HG03025 (cell line): Measurements from ENCODE around the gene RPL22.
"Not testable (repeated sequence)": the region's sequence is repeated elsewhere in the genome, so short reads cannot be mapped to it uniquely, and the experiment has no call there.

ENCODE experiments used
- ATAC-seq: cut with Tn5 transposase; IDR thresholded peaks from one replicate; pipeline ENCODE4 v1.9.1; 2021; ENCODE audit warnings: mild to moderate bottlenecking, moderate library complexity; ENCODE audit not compliant: unreplicated experiment, low FRiP score

RPL22 gene

DNA sequence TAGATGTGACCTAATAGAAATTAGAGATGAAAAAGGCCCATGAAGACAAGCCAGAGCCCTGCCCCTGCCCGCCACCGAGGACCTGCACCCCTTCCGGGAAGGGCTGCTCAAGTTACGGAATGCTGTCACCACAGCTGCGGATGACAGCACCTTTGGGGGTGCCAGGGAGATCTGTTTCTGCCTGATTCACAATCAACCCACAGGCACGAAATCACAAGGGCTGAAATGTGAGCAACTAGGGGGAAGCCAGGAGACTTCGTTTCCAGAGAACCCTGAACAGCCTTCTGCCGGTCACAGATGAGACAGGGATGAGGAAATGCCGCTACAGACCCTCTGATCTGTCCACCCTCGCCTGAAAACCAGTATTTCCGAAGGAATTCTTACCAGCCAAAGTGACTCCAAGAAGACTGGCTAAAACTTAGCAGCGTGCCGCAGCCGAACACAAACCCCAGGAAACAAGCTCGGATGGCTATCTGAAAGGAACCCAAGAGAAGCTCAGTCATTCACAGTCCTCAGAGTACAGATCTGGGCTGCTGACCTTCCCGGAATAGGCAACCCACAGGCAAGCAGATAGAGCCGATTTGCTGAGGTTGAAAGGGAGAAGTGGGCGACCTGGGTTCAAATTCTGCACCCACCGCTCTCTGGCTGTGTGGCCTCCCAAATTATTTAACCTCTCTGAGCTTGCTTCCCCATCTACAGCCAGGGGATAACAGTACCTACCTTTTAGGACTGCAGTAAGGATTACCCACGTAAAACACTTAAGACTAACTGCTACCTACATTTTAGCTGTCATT, 35.3 kb upstream of the RPL22 start:
- no peak for ATAC-seq

DNA sequence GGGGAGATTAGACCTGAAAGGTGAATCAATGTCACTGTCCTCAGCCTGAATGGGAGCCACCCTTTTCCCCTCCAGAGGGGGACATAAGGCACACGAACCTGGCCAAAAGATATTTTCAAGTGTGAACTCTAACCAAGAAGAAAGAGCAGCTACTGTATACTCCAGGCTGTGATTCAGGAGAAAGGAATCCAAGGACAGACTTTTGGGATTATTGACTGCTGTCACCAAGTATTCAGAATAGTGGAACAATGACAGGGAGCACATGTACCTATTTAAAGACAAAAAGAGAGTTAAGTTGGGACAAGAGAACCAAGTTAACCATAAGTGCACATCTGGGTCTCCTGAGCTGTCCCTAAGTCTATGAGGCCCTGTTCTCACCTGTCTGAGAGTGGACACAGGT, 34.0 kb upstream of the RPL22 start:
- ATAC-seq: no peak

DNA sequence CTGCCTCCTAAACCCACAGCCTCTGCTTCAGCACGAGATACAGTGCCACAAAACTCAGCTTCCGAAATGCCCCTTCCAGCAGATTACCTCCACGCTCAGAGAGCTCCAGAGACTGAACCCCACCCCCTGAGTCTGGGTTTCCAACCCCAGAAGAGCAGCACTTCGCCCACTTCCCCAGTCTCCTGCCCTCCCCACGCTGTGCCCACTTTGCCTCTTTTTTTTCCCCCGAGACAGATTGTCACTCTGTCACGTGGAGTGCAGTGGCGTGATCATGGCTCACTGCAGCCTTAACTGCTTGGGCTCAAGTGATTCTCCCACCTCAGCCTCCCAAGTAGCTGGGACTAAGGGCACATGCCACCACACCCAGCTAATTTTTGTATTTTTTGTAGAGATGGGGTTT, 26.3 kb upstream of the RPL22 start:
- ATAC-seq: no peak

DNA sequence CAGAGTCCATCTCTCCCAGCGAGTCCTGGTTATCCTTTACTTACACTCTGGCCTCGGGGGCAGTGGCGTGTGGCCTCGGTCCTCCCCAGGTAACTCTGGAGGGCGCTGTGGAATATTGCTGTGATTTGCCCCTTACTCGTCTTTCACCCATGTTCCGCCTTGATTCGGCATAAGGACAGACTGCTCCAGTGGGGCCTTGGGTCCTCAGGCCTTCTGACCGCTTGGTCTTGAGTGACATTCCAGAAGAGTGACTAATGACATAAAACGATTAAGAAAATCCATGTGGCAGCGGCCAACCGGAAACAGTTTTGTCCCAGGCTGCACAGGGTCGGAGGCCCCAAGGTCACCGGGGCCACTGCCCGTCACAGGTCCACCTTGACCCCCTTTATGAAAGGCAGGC, 25.3 kb upstream of the RPL22 start:
- no peak for ATAC-seq

DNA sequence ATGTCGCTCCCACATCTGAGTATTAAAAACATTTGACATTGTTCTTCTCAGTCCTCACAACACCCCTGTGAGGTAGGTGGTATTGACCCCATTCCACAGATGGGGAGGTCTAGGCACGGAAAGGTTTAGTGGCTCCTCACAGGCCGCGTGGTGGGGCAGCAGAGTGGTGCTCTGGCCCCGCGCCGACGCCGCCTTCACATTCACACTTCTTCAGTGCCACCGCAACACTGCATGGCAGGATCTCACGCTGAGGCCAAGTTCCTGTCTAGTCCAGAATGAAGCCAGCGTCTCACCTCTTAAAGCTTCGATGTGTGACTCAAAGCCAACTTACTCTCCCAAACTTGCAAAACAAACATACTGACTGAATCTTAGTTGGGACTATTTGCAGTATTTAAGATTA, 24.2 kb upstream of the RPL22 start:
- ATAC-seq: no peak

DNA sequence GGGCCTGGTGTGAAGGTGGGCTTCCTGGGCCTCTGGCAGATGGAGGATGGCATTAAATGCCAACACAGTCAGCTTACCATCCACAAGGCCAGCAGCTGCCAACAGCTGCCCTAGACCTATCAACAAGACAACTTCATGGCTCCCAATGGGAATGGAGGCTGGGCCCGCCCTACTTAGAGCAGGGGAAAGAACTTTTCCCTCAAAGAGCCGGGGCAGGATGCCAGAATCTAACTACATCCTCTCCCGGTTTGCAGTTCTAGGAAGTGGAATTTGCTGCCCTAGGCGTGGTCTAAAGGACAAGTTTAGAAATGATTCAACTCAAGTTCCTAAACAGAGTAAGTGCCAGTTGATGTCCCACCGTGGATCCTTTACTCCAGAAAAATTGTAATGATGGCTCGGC, 23.2 kb upstream of the RPL22 start:
- no peak for ATAC-seq

DNA sequence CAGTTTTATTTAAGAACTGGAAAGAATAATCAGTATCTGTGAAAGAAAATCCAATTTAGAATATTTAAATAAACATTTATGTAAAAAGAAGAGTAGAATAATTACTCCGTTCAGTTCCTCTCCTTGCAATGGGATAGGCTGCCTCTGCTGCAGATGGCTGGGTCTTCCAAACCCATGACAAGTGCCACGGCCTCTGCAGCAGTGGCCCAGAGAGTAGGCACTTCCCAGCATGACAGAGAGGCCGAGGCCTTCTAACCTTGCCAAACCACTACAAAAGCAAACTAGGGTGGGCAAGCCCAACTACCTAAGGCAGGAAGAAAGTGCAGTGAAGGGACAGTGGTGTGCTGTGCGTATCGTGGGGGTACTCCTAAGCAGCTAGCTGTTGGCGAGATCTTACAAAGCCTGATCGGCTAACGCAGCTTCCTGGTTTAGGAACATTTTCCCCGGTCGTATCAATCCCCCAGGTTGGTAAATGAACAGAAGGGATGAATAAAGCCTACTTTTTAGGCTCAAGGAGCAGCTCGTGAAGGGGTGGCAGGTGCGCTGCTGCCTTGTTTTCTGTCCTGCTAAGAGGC, 21.9 kb upstream of the RPL22 start:
- ATAC-seq: no peak

DNA sequence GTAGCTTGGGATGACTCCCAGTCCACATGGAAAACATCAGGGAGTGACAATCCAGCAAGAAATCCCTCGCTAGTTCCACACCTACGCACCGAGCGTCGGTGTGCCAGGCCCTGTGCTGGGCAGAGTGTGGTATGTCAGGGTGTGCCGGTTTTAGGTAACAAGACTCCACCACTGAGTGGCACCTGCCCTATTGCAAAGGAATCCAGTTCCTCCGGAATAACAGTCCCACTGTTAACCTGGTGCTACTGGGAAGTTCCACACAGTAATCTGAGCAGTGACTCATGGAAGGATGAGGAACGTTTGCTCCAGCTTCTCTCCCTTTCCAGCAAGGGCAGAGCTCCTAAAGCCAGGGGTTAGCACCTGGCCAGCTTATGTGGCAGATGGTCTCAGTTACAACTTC, 20.8 kb upstream of the RPL22 start:
- no peak for ATAC-seq

DNA sequence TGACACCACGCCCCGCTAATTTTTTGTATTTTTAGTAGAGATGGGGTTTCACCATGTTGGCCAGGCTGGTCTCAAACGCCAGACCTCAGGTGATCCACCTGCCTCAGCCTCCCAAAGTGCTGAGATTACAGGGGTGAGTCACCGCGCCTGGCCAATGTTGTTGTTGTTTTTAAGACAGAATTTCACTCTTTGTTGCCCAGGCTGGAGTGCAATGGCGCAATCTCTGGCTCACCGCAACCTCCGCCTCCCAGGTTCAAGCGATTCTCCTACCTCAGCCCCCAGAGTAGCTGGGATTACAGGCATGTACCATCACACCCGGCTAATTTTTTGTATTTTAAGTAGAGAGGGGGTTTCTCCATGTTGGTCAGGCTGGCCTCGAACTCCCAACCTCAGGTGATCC, 20.2 kb upstream of the RPL22 start:
- ATAC-seq: not testable (repeated sequence)

DNA sequence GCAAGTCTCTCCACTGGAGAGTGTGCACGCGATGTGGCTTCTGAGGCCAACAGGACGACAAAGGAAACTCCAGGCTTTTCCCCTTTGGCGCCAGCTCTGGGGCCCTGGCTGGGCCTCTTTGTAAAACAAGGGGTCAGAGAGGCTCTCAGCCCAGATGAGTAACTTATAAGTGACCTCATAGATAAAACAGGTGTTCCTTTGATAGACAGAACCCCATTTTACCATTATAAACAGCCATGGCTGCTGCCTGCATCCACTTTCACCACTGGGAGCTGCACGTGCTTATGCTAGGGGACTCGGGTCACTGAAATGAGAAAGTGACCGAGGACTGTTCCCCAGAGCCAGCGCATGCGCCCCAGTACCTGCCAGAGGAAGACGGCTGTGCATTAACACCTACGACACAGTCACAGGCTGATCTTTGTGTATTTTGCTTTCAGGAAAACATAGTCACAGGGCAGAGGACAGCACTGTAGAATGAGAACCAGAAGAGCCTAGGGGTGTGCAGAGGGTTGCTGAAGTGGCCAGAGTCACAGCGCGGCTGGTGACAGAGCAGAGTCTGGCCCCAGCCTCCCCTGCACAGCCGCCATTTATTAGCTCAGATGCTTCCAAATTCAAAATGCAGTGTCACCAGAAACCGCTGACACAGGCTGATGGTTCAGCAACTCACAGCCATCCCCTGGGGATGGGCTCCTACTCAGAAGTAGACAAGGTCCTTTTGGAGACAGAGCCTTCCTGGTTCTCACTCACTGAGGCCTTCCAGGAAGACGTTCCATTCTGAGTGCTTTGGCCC, 19.2 kb upstream of the RPL22 start:
- ATAC-seq: no peak

DNA sequence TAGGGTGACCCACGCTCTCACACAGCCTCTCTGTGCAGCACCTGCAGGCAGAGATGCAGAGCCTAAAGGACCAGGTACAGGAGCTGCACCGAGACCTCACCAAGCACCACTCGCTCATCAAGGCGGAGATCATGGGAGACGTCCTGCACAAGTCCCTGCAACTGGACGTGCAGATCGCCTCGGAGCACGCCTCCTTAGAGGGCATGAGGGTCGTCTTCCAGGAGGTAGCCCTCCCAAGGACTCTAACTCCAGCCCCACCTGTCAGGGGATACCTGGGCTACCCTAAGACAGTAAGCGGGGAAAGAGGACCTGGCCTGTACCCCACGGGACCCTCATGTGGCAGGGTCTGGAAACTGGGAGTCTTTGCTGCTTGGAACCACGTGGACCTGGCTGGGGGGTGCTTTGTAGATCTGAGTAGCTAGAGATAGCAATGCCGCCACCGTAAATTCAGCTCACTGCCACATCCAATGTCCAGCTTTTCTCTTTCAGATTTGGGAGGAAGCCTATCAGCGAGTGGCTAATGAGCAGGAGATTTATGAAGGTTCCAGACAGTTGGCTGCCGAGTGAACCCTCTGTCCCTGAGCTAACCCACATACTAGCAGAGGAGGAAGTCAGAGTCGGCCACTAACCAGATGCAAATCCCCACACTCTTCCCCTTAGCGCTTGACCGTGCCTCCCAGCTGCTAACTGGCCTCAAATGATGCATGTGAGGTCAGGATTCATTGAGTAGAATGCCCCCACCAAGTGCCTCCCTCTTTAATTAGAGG, 13.0 kb upstream of the RPL22 start:
- ATAC-seq: no peak

DNA sequence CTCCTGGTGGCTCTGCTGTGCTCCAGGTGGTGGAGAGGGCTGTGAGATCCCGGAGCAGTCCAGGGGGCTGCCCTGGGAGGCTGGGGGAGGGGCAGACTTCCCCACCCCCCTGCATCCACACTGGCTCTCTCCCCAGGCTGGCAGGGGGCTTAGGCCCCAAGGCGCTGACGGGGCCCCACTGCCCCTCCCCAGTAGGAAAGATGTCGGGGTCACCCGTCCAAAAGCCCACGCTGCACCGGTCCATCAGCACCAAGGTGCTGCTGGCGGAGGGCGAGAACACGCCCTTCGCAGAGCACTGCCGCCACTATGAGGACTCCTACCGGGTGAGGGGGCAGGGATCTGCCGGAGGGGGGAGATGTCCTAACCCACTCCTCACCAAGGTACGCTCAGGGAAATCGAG, 12.3 kb upstream of the RPL22 start:
- no peak for ATAC-seq

DNA sequence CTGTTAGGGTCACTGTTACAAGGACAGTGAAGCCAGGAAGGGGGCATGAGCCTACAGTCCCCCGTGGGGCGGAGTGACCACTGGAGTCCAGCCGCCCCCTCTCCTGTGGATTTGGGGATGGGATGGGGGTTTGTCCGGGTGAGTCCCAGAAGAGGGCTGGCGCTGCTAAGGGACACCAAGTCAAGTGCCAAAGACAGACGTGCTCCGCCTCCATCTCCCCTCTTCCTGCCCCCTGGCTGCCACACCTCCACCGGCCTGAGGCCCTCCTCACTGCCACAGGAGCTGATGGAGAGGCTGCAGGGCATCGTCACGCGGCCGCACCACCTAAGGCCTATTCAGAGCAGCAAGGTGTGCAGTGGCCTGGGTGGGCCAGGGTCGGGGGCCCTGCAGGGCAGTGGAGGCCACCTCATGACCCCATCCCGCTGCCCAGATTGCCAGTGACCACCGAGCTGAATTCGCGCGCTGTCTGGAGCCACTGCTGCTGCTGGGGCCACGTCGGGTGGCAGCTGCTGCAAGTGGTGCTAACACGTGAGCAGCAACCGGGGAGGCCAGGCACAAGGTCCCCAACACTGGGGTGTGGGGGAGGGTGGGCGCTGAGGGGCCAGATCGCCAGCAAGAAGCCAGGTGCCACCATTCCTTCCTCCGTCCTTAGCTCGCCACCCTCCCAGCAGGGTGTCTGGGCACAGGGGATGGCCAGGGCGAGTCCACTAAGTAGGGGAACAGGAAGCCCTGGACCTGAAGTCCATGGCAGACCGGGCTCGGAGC, 11.4 kb upstream of the RPL22 start:
- ATAC-seq: no peak

DNA sequence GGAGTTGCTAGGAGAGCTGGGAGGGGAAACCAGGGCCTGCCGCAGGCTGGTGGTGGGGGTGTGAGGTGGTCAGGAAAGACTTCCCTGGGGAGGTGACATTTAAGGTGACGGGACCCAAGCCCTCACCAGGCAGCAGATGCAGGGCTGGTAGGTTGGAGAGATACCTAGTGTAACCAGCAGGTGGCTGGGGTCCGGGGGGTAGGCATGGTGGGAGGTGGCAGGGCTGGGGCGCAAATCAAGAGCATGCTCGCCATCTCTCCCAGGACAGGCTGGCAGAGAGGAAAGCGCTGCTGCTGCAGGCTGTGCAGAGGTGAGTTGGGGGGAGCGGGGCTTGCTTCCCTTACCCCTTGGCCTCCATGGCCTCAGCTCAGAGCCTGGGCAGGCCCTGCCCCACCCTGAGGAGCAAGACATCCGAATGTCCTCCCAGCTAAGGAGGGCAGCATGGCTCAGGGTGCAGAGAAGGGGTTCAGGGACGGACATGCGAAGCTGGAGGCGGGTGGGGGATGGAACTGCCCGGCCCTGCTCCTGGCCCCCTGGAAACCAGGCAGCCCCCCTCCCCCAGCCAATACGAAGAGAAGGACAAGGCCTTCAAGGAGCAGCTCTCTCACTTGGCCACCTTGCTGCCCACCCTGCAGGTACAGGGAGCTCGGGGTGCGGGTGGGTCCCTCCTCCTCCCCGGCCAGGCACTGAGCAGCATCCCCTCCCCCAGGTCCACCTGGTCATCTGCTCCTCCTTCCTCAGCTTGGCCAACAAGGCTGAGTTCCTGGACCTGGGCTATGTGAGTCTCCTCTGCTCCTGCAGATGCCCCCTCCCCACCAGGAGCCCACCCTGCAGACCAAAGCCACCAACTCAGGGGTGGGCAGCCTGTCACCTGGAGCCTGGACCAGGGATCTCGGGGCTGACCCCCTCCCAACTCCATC, 10.5 kb upstream of the RPL22 start:
- no peak for ATAC-seq

DNA sequence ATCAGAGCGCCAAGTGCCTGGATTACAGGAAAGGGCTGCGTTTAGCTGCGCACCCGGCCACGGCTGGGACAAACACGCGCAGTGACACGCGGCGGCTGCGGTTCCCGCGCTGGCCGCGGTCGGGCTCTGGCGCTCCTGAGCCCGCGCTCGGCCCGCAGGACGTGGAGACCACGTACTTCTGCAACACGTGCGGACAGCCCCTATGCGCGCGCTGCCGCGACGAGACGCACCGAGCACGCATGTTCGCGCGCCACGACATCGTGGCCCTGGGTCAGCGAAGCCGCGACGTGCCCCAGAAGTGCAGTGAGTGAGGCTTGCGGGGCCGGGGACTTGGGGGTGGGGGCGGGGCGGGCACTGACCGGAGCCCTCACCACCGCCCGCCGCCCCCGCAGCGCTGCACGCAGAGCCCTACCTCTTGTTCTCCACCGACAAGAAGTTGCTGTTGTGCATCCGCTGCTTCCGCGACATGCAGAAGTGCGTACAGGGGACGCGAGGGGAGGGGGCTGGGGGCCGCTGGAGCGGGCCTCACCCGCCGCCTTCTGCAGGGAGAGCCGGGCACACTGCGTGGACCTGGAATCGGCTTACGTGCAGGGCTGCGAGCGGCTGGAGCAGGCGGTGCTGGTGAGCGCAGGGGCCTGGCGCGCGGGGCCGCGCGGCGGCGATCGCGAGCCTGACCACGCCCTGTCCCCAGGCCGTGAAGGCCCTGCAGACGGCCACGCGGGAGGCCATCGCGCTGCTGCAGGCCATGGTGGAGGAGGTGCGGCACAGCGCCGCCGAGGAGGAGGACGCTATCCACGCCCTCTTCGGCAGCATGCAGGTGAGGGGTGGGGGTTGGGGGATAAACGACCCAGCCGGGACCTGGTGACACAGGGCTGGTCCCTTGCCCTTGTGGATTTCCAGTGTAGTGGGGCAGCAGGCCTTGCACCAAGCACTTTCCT, 9.6 kb upstream of the RPL22 start:
- no peak for ATAC-seq

DNA sequence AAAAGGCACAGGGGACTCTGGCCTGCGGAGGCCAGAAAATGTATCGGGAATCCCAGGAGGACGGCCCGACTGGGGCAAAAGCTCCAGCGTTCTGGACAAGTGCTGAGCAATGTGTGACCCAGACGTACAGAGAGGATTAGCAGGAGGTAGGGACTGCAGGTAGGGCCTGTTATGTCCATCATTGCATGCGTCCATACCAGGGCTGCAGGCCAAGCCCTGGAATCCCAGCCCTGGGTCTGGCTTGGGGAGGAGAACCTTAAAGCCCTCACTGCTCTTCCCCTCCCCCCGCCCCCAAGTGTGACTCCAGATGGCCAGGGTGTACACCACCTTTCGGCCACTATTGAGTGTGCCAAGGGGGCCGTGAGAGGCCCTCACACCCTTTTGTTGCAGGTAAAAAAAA, 8.5 kb upstream of the RPL22 start:
- no peak for ATAC-seq

DNA sequence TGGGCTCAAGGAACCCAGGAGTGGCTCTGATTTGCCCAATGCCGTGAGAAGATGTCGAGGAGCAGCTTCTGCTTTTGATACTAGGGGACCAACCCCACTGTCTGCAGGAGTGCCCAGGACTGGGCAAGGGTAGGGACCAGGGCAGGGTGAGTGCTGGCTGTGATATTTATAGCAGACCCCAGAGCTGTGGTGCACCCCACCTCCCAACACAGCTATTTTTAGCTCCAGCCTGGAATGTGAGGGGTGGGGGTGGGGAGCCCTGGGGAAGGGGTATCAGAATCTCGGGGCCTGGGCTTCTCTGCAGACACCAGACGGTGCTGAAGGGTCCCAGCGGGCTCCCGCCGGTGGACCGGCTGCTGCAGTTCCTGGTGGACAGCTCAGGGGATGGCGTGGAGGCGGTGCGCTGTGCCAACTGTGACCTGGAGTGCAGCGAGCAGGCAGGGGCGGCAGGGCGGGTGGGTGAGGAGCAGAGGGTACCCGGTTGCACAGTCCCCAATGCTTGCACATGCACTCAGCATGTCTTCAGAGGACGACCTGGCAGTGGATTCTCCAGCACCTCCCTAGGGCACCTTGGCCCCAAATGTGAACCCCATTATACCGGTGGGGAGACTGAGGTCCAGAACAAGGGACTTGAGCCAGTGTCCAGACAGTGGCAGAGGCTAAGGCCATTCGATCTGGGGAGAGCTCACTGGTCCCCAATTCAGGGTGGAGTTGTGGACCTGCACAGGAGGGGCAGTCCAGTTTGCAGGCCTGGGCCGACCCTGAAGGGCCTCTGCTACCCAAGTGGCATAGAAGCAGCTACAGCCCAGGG, 7.9 kb upstream of the RPL22 start:
- ATAC-seq: no peak
